Activated CD4-positive, alpha-beta T cell treated with anti-CD3 and anti-CD28 coated beads for 1 hour (primary cell): ENCODE data around the gene SH3PXD2A.
"Not testable (repeated sequence)": the region's sequence is repeated elsewhere in the genome, so short reads cannot be mapped to it uniquely, and the experiment has no call there.

Experiments
- DNase-seq: peaks from one replicate; pipeline ENCODE4 v3.0.0-alpha.2; 2020

SH3PXD2A gene

GRCh38 chr10:103677486-103678177 is 177.7 kb downstream of the SH3PXD2A start:
- no peak for DNase-seq

GRCh38 chr10:103676851-103677417 is 178.4 kb downstream of the SH3PXD2A start:
- no peak for DNase-seq

GRCh38 chr10:103676058-103676785 is 179.2 kb downstream of the SH3PXD2A start:
- no peak for DNase-seq

GRCh38 chr10:103673606-103674005 is 181.8 kb downstream of the SH3PXD2A start:
- no peak for DNase-seq

- DNase-seq, result no peak
Observed at GRCh38 chr10:103672345-103672744, 183.0 kb downstream of the SH3PXD2A start.

GRCh38 chr10:103671126-103671895 is 184.1 kb downstream of the SH3PXD2A start:
- no peak for DNase-seq

GRCh38 chr10:103669944-103670343 is 185.4 kb downstream of the SH3PXD2A start:
- DNase-seq, result no peak

- DNase-seq, result no peak
Observed at GRCh38 chr10:103669243-103669929, 186.0 kb downstream of the SH3PXD2A start.

- no peak for DNase-seq
Observed at GRCh38 chr10:103668351-103669242, 186.8 kb downstream of the SH3PXD2A start.

GRCh38 chr10:103667356-103667755 is 188.0 kb downstream of the SH3PXD2A start:
- no peak for DNase-seq

- no peak for DNase-seq
Observed at GRCh38 chr10:103666762-103667150, 188.6 kb downstream of the SH3PXD2A start.

GRCh38 chr10:103666087-103666761 is 189.2 kb downstream of the SH3PXD2A start:
- no peak for DNase-seq

GRCh38 chr10:103665162-103665889 is 190.1 kb downstream of the SH3PXD2A start:
- DNase-seq, result no peak

GRCh38 chr10:103663802-103664201 is 191.6 kb downstream of the SH3PXD2A start:
- no peak for DNase-seq

GRCh38 chr10:103663236-103663635 is 192.1 kb downstream of the SH3PXD2A start:
- DNase-seq, result no peak

GRCh38 chr10:103662704-103663103 is 192.7 kb downstream of the SH3PXD2A start:
- not testable (repeated sequence) for DNase-seq

GRCh38 chr10:103661198-103661950 is 194.0 kb downstream of the SH3PXD2A start:
- peak; percentile 26 for DNase-seq

- no peak for DNase-seq
Observed at GRCh38 chr10:103660364-103661197, 194.8 kb downstream of the SH3PXD2A start.
